SJCRH30 (cell line): ENCODE results near the gene RHBDD2. TPM values are rescaled to one million over a fixed set of nuclear protein-coding genes. Genes with fewer than 3 reads are reported as not detected.
"Not testable (repeated sequence)": the region's sequence is repeated elsewhere in the genome, so short reads cannot be mapped to it uniquely, and the experiment has no call there.

ENCODE experiments used
- DNase-seq, 2 experiments: peaks; one replicate each; pipeline ENCODE4 v3.0.0-alpha.2; 2015 to 2020
- H3K27ac ChIP-seq: fragments of 250-450 bp; sonication (Bioruptor Pico); 2 replicates; pipeline ENCODE4 v1.5.1; 2020; ENCODE audit warnings: mild to moderate bottlenecking, moderate library complexity
- H3K27me3 ChIP-seq: fragments of 250-450 bp; sonication (Bioruptor Pico); 2 replicates; pipeline ENCODE4 v1.5.1; 2020; ENCODE audit warnings: mild to moderate bottlenecking, moderate library complexity
- H3K36me3 ChIP-seq: fragments of 250-450 bp; sonication (Bioruptor Pico); 2 replicates; pipeline ENCODE4 v1.5.1; 2020; ENCODE audit warnings: mild to moderate bottlenecking, moderate library complexity
- H3K4me1 ChIP-seq: fragments of 250-450 bp; sonication (Bioruptor Pico); 2 replicates; pipeline ENCODE4 v1.5.1; 2020; ENCODE audit warnings: mild to moderate bottlenecking, moderate library complexity
- H3K4me3 ChIP-seq: fragments of 250-450 bp; sonication (Bioruptor Pico); 2 replicates; pipeline ENCODE4 v1.5.1; 2020; ENCODE audit warnings: mild to moderate bottlenecking, moderate library complexity
- H3K9me3 ChIP-seq: fragments of 250-450 bp; sonication (Bioruptor Pico); replicated peaks from 2 replicates; pipeline ENCODE4 v1.5.1; 2020; ENCODE audit warnings: mild to moderate bottlenecking, moderate library complexity
- total RNA-seq: library from RNA; depleted of rRNA; stranded (reverse); fragments of >200 nt; shearing (Covaris generic); gene quantifications from 2 replicates; pipeline ENCODE4 v1.2.3, GENCODE V29; 2014; rRNA removed

Gene RHBDD2
- 49.3 and 50.6 TPM in 2 replicates for total RNA-seq

GRCh38 chr7:75878769-75879611, at the start of gene RHBDD2:
RHBDD2 (plus strand) TSS chr7:75879034; CDS start chr7:75879083, 49 bp downstream.
- Histone ChIP-seq H3K27ac (peak within 1 kb of the TSS; percentile 62), H3K4me1 (peaks cover 10% of the 10 kb centered on the region; the same call in 1 of the 2 replicates), H3K27me3 (no peaks in the 10 kb centered on the region), H3K9me3 (no peaks in the 10 kb centered on the region), H3K36me3 (peaks cover 11% of the 10 kb centered on the region), H3K4me3 (peak within 1 kb of the TSS; percentile 88)
- peak; percentile 97 for DNase-seq

- DNase-seq = peak; percentile 89 to 93
- H3K27ac ChIP-seq = peak overlapping the region; percentile 35; the same call in 1 of the 2 replicates
- H3K36me3 ChIP-seq, H3K27me3 ChIP-seq, H3K4me1 ChIP-seq, H3K4me3 ChIP-seq, H3K9me3 ChIP-seq: not testable (repeated sequence)
Measured at GRCh38 chr7:75829656-75830055, 49.2 kb upstream of the RHBDD2 start.

GRCh38 chr7:75830978-75831377, 47.9 kb upstream of the RHBDD2 start:
- H3K27me3 ChIP-seq = peaks cover 5% of the 10 kb centered on the region; the same call in 1 of the 2 replicates
- H3K9me3 ChIP-seq = no peaks in the 10 kb centered on the region
- peaks cover 6% of the 10 kb centered on the region; the same call in 1 of the 2 replicates for H3K4me1 ChIP-seq
- no peak for DNase-seq
- no peak overlapping the region for H3K27ac ChIP-seq
- no peak overlapping the region for H3K4me3 ChIP-seq
- no peaks in the 10 kb centered on the region for H3K36me3 ChIP-seq

- not testable (repeated sequence) for H3K9me3 ChIP-seq, H3K27ac ChIP-seq, H3K27me3 ChIP-seq, H3K4me1 ChIP-seq, H3K36me3 ChIP-seq, H3K4me3 ChIP-seq
- DNase-seq = peak in 1 of 2 experiments; percentile 36
Measured at GRCh38 chr7:75833662-75834061, 45.2 kb upstream of the RHBDD2 start.

GRCh38 chr7:75835688-75836285, 43.0 kb upstream of the RHBDD2 start:
- Histone ChIP-seq H3K9me3 (no peaks in the 10 kb centered on the region), H3K36me3 (no peaks in the 10 kb centered on the region), H3K4me3 (no peak overlapping the region), H3K4me1 (no peaks in the 10 kb centered on the region), H3K27ac (no peak overlapping the region), H3K27me3 (peaks cover 5% of the 10 kb centered on the region; the same call in 1 of the 2 replicates)
- DNase-seq = no peak

GRCh38 chr7:75836798-75837197, 42.0 kb upstream of the RHBDD2 start:
- no peak for DNase-seq
- H3K4me3 ChIP-seq = no peak overlapping the region
- H3K9me3 ChIP-seq = no peaks in the 10 kb centered on the region
- H3K27ac ChIP-seq = no peak overlapping the region
- H3K4me1 ChIP-seq = no peaks in the 10 kb centered on the region
- H3K27me3 ChIP-seq = 0 out of 2 replicates have a peak, but pooled peaks cover 5% of the 10 kb centered on the region
- H3K36me3 ChIP-seq = no peaks in the 10 kb centered on the region

- H3K4me3 ChIP-seq, H3K9me3 ChIP-seq, H3K27me3 ChIP-seq, H3K36me3 ChIP-seq, H3K27ac ChIP-seq, DNase-seq, H3K4me1 ChIP-seq: not testable (repeated sequence)
Measured at GRCh38 chr7:75838281-75838930, 40.4 kb upstream of the RHBDD2 start.

GRCh38 chr7:75840029-75840428, 38.8 kb upstream of the RHBDD2 start:
- Histone ChIP-seq H3K27me3 (no peaks in the 10 kb centered on the region), H3K36me3 (no peaks in the 10 kb centered on the region), H3K9me3 (0 out of 2 replicates have a peak, but pooled peaks cover 2% of the 10 kb centered on the region), H3K27ac (no peak overlapping the region), H3K4me1 (peaks cover 9% of the 10 kb centered on the region), H3K4me3 (no peak overlapping the region)
- DNase-seq = no peak

GRCh38 chr7:75842836-75843446, 35.9 kb upstream of the RHBDD2 start:
- no peak overlapping the region for H3K4me3 ChIP-seq
- H3K9me3 ChIP-seq = 0 out of 2 replicates have a peak, but pooled peaks cover 3% of the 10 kb centered on the region
- no peak overlapping the region for H3K27ac ChIP-seq

GRCh38 chr7:75843613-75844116, 35.2 kb upstream of the RHBDD2 start:
- Histone ChIP-seq H3K27me3 (no peaks in the 10 kb centered on the region), H3K27ac (no peak overlapping the region), H3K9me3 (0 out of 2 replicates have a peak, but pooled peaks cover 3% of the 10 kb centered on the region), H3K36me3 (no peaks in the 10 kb centered on the region), H3K4me3 (no peak overlapping the region), H3K4me1 (peaks cover 9% of the 10 kb centered on the region)
- DNase-seq = no peak

More at GRCh38 chr7:75842836-75843446, 35.9 kb upstream of the RHBDD2 start:
- peak; percentile 32 to 46 for DNase-seq
- H3K36me3 ChIP-seq = no peaks in the 10 kb centered on the region
- H3K27me3 ChIP-seq = no peaks in the 10 kb centered on the region
- peaks cover 9% of the 10 kb centered on the region for H3K4me1 ChIP-seq

- Histone ChIP-seq H3K4me3 (no peak overlapping the region), H3K27me3 (no peaks in the 10 kb centered on the region), H3K36me3 (no peaks in the 10 kb centered on the region), H3K4me1 (peaks cover 9% of the 10 kb centered on the region), H3K9me3 (0 out of 2 replicates have a peak, but pooled peaks cover 3% of the 10 kb centered on the region), H3K27ac (no peak overlapping the region)
- no peak for DNase-seq
Measured at GRCh38 chr7:75844158-75844557, 34.7 kb upstream of the RHBDD2 start.

- H3K27me3 ChIP-seq, H3K9me3 ChIP-seq, DNase-seq, H3K36me3 ChIP-seq, H3K4me3 ChIP-seq, H3K27ac ChIP-seq, H3K4me1 ChIP-seq: not testable (repeated sequence)
Measured at GRCh38 chr7:75845132-75845531, 33.7 kb upstream of the RHBDD2 start.

- Histone ChIP-seq H3K27ac (no peak overlapping the region), H3K4me3 (no peak overlapping the region), H3K4me1 (peaks cover 5% of the 10 kb centered on the region), H3K27me3 (no peaks in the 10 kb centered on the region), H3K36me3 (no peaks in the 10 kb centered on the region), H3K9me3 (0 out of 2 replicates have a peak, but pooled peaks cover 3% of the 10 kb centered on the region)
- DNase-seq = no peak
Measured at GRCh38 chr7:75847707-75848106, 31.1 kb upstream of the RHBDD2 start.

GRCh38 chr7:75849573-75849972, 29.3 kb upstream of the RHBDD2 start:
- H3K4me1 ChIP-seq = no peaks in the 10 kb centered on the region
- H3K9me3 ChIP-seq = 0 out of 2 replicates have a peak, but pooled peaks cover 3% of the 10 kb centered on the region
- no peaks in the 10 kb centered on the region for H3K27me3 ChIP-seq
- DNase-seq = no peak
- H3K4me3 ChIP-seq = no peak overlapping the region
- no peaks in the 10 kb centered on the region for H3K36me3 ChIP-seq
- no peak overlapping the region for H3K27ac ChIP-seq
